ENCODE data around the gene LYRM4.

The LYRM4 gene

GRCh38 chr6:5181510-5182317, 79.0 kb downstream of the LYRM4 start:
- TF ChIP-seq CTCF (IDR thresholded peaks at IDR 0.05; ENCODE audit: low read depth, low read length): no peak
- H3K4me3 ChIP-seq (ENCODE audit: low read depth, low read length): no peak overlapping the region
- in situ Hi-C loops (cut with HindIII; ENCODE audit: low sequenced_read_pairs): no loop called here
- DNase-seq (ENCODE audit: low read depth, low spot score): no peak

- DNase-seq (ENCODE audit: low read depth, low spot score): no peak
- H3K4me3 ChIP-seq (ENCODE audit: low read depth, low read length): no peak overlapping the region
- no peak for TF ChIP-seq CTCF (IDR thresholded peaks at IDR 0.05; ENCODE audit: low read depth, low read length)
- in situ Hi-C loops (cut with HindIII; ENCODE audit: low sequenced_read_pairs): no loop called here
Measured at GRCh38 chr6:5180636-5181035, 80.1 kb downstream of the LYRM4 start.

- no peak for TF ChIP-seq CTCF (IDR thresholded peaks at IDR 0.05; ENCODE audit: low read depth, low read length)
- no peak for DNase-seq (ENCODE audit: low read depth, low spot score)
- no peak overlapping the region for H3K4me3 ChIP-seq (ENCODE audit: low read depth, low read length)
- in situ Hi-C loops (cut with HindIII; ENCODE audit: low sequenced_read_pairs): no loop called here
Measured at GRCh38 chr6:5179917-5180316, 80.8 kb downstream of the LYRM4 start.

- H3K4me3 ChIP-seq (ENCODE audit: low read depth, low read length): no peak overlapping the region
- DNase-seq (ENCODE audit: low read depth, low spot score): no peak
- no peak for TF ChIP-seq CTCF (IDR thresholded peaks at IDR 0.05; ENCODE audit: low read depth, low read length)
- in situ Hi-C loops (cut with HindIII; ENCODE audit: low sequenced_read_pairs): no loop called here
Measured at GRCh38 chr6:5178806-5179205, 81.9 kb downstream of the LYRM4 start.

GRCh38 chr6:5175635-5176034, 85.1 kb downstream of the LYRM4 start:
- DNase-seq (ENCODE audit: low read depth, low spot score): no peak
- in situ Hi-C loops (cut with HindIII; ENCODE audit: low sequenced_read_pairs): no loop called here
- TF ChIP-seq CTCF (IDR thresholded peaks at IDR 0.05; ENCODE audit: low read depth, low read length): no peak

GRCh38 chr6:5174756-5175549, 85.8 kb downstream of the LYRM4 start:
- no peak overlapping the region for H3K4me3 ChIP-seq (ENCODE audit: low read depth, low read length)
- in situ Hi-C loops (cut with HindIII; ENCODE audit: low sequenced_read_pairs): no loop called here
- TF ChIP-seq CTCF (IDR thresholded peaks at IDR 0.05; ENCODE audit: low read depth, low read length): peak; percentile 39
- DNase-seq (ENCODE audit: low read depth, low spot score): no peak

More at GRCh38 chr6:5175635-5176034, 85.1 kb downstream of the LYRM4 start:
- no peak overlapping the region for H3K4me3 ChIP-seq (ENCODE audit: low read depth, low read length)

All from astrocyte of the spinal cord (primary cell).